Naive B cell (primary cell): ENCODE results near the gene RABL2A. TPM values are rescaled to one million over a fixed set of nuclear protein-coding genes. Genes with fewer than 3 reads are reported as not detected.
A peak's percentile ranks its signal among the peaks of the same experiment; 100 is the strongest.
"Not testable (repeated sequence)": the region's sequence is repeated elsewhere in the genome, so short reads cannot be mapped to it uniquely, and the experiment has no call there.

Source experiments
- ATAC-seq, 2 donors: fragments of 150-1000 bp; cut with Tn5 transposase; 2 replicates each; pipeline ENCODE4 v1.10.0; 2021; ENCODE audit warnings: low read depth in 2 of 2, mild to moderate bottlenecking in 2 of 2, moderate library complexity in 2 of 2
- DNase-seq: peaks from one replicate; pipeline ENCODE4 v3.0.0; 2022
- H3K27ac Mint-ChIP-seq, 6 donors: one replicate each; pipeline ENCODE4 v1.8.0; 2020 to 2022; ENCODE audit warnings: mild to moderate bottlenecking in 6 of 6, mixed read lengths in 6 of 6, moderate library complexity in 5 of 6, inconsistent platforms in 2 of 6
- H3K27me3 Mint-ChIP-seq, 3 donors: one replicate each; pipeline ENCODE4 v1.8.0; 2021 to 2022; ENCODE audit warnings: mixed read lengths in 3 of 3, mild to moderate bottlenecking in 1 of 3
- H3K36me3 Mint-ChIP-seq, 2 donors: one replicate each; pipeline ENCODE4 v1.8.0; 2020 to 2022; ENCODE audit warnings: mixed read lengths in 2 of 2, inconsistent platforms in 1 of 2, mild to moderate bottlenecking in 1 of 2
- H3K4me1 Mint-ChIP-seq, 3 donors: one replicate each; pipeline ENCODE4 v1.8.0; 2020 to 2022; ENCODE audit warnings: mixed read lengths in 3 of 3, inconsistent platforms in 1 of 3, mild to moderate bottlenecking in 1 of 3, moderate library complexity in 1 of 3
- H3K4me3 Mint-ChIP-seq, 8 donors: one replicate each; pipeline ENCODE4 v1.8.0; 2020 to 2022; ENCODE audit warnings: mild to moderate bottlenecking in 8 of 8, mixed read lengths in 8 of 8, moderate library complexity in 8 of 8, inconsistent platforms in 2 of 8
- H3K9me3 Mint-ChIP-seq, 7 donors: one replicate each; pipeline ENCODE4 v1.8.0; 2020 to 2022; ENCODE audit warnings: mixed read lengths in 7 of 7, mild to moderate bottlenecking in 5 of 7, inconsistent platforms in 2 of 7, moderate library complexity in 1 of 7
- polyA plus RNA-seq, 6 donors: library from polyadenylated mRNA; unstranded; fragments of 300-500 nt; fragmentation: Illumina TruSeq; gene quantifications; one replicate each; pipeline ENCODE4 v1.2.3, GENCODE V29; 2021; ENCODE audit warnings: low read depth in 6 of 6

RABL2A gene
- polyA plus RNA-seq, 6 donors from 2014 or later: 11.3 to 19.7 (median 16.6) TPM

- DNase-seq, H3K4me3 Mint-ChIP-seq, ATAC-seq, H3K36me3 Mint-ChIP-seq, H3K27me3 Mint-ChIP-seq, H3K9me3 Mint-ChIP-seq, H3K4me1 Mint-ChIP-seq, H3K27ac Mint-ChIP-seq: not testable (repeated sequence)
Observed at GRCh38 chr2:113638084-113638483, 11.0 kb downstream of the RABL2A start.

DNA sequence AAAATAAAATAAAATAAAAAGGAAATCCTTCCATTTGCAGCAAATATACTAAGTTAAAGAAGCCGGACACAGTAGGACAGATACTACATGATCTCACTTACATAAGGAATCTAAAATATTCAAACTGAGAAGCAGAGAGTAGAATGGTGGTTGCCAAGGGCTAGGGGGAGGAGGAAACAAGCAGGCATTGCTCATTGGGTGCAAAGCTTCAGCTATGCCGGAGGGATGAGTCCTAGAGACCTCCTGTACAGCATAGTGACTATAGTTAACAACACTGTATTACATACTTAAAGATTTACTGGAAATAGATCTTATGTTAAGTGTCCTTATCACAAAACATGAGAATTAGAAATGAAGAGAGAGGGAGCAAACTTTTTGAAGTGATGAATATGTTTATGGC lies 19.2 kb downstream of the RABL2A start:
- not testable (repeated sequence) for H3K36me3 Mint-ChIP-seq, H3K4me3 Mint-ChIP-seq, DNase-seq, ATAC-seq, H3K27me3 Mint-ChIP-seq, H3K9me3 Mint-ChIP-seq, H3K4me1 Mint-ChIP-seq, H3K27ac Mint-ChIP-seq

GRCh38 chr2:113650834-113651815 lies 24.1 kb downstream of the RABL2A start:
- not testable (repeated sequence) for H3K9me3 Mint-ChIP-seq, H3K4me1 Mint-ChIP-seq, DNase-seq, H3K27me3 Mint-ChIP-seq, ATAC-seq, H3K27ac Mint-ChIP-seq, H3K36me3 Mint-ChIP-seq, H3K4me3 Mint-ChIP-seq

- H3K9me3 Mint-ChIP-seq, H3K36me3 Mint-ChIP-seq, DNase-seq, H3K27me3 Mint-ChIP-seq, ATAC-seq, H3K27ac Mint-ChIP-seq, H3K4me3 Mint-ChIP-seq: not testable (repeated sequence)
- peaks cover 0 to 10% (median 5%) of the 10 kb centered on the region in 3 donors for H3K4me1 Mint-ChIP-seq
Observed at GRCh38 chr2:113652599-113652998, 25.5 kb downstream of the RABL2A start.

DNA sequence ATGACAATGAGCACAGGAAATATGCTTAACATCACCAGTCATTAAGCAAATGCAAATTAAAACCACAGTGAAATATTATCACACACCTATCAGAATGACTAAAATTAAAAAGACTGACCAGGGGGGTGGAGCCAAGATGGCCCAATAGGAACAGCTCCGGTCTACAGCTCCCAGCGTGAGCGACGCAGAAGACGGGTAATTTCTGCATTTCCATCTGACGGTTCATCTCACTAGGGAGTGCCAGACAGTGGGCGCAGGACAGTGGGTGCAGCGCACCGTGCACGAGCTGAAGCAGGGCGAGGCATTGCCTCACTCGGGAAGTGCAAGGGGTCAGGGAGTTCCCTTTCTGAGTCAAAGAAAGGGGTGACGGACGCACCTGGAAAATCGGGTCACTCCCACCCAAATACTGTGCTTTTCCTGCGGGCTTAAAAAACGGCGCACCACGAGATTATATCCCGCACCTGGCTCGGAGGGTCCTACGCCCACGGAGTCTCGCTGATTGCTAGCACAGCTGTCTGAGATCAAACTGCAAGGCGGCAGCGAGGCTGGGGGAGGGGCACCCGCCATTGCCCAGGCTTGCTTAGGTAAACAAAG lies 29.1 kb downstream of the RABL2A start:
- DNase-seq, H3K36me3 Mint-ChIP-seq, H3K27me3 Mint-ChIP-seq, H3K9me3 Mint-ChIP-seq: not testable (repeated sequence)
- ATAC-seq: peak; percentile 45 to 60
- Mint-ChIP-seq H3K27ac (peak overlapping the region in 1 of 6 donors; percentile 21), H3K4me1 (peaks cover 0 to 10% (median 5%) of the 10 kb centered on the region in 3 donors), H3K4me3 (peak overlapping the region in 2 of 8 donors; percentile 32)

GRCh38 chr2:113657735-113658134 lies 30.7 kb downstream of the RABL2A start:
- H3K27me3 Mint-ChIP-seq, H3K4me3 Mint-ChIP-seq, H3K27ac Mint-ChIP-seq, H3K9me3 Mint-ChIP-seq, ATAC-seq, H3K36me3 Mint-ChIP-seq, DNase-seq: not testable (repeated sequence)
- peaks cover 0 to 10% (median 5%) of the 10 kb centered on the region in 3 donors for H3K4me1 Mint-ChIP-seq

DNA sequence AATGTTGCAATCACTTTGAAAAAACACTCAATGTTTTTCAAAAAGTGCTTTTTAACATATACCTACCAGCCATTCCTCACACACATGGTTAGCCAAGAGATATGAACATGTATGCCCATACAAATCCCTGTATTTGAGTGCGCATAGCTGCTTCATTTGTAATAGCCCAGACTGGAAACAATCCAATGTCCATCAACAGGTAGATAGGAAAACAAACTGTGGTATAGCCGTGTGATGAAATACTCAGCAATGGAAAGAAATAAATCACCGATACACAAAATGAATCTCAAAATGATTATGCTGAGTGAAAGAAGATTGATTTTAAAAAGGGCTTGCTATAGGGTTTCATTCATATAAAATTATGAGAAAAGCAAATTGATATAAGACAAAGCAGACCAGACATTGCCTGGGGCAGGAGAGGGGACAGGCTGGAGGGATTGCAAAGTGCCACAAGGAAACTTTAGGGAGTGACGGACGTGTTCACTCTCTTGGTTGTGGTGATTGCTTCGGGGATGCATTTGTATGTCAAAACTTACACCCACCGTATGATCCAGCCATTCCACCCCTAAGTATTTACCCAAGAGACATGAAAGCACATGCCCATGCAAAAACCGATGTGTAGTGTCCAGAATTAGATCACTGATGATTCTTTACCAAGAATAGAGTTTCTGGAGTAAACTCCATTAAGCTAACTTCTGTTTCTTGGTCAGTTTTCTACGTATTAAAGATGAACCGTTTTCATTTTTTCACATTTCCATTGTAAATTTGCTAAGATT lies 36.4 kb downstream of the RABL2A start:
- not testable (repeated sequence) for H3K36me3 Mint-ChIP-seq, H3K4me1 Mint-ChIP-seq, H3K4me3 Mint-ChIP-seq, H3K27ac Mint-ChIP-seq, ATAC-seq, H3K27me3 Mint-ChIP-seq, H3K9me3 Mint-ChIP-seq, DNase-seq

GRCh38 chr2:113664761-113665533 lies 37.9 kb downstream of the RABL2A start:
- H3K4me3 Mint-ChIP-seq, H3K27ac Mint-ChIP-seq, DNase-seq, H3K9me3 Mint-ChIP-seq, H3K4me1 Mint-ChIP-seq, H3K27me3 Mint-ChIP-seq, H3K36me3 Mint-ChIP-seq, ATAC-seq: not testable (repeated sequence)

- H3K4me1 Mint-ChIP-seq, H3K27me3 Mint-ChIP-seq, ATAC-seq, H3K9me3 Mint-ChIP-seq, H3K4me3 Mint-ChIP-seq, DNase-seq, H3K27ac Mint-ChIP-seq, H3K36me3 Mint-ChIP-seq: not testable (repeated sequence)
Observed at GRCh38 chr2:113669013-113669412, 41.9 kb downstream of the RABL2A start.

DNA sequence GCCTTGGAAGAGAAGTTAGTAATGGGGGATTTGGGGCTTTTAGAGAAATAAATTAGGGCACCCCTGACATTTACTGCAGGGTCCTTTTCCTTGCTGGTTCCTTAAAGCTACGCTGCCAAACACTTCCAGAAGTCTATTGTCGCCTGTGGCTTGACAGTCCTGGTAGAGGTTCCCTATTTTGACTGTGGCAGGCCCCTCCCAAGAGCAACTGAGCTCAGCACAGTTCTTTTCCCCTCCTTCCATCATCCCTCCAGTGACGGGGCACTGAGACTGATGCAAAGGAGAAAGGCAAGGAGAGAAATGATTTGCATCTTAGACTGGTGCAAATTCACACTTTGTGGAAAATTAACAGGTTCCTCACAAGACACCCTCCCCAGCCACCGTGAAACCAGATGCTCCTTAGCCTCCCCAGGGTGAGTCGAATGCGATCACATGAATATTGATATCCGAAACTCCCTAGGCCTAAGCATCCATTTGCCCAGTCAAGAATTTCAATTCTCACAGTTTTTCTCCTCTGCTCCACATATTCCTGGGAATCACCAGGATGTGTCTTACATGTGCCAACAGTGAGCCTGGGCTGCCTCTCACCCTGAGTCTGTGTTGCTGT lies 45.4 kb downstream of the RABL2A start:
- ATAC-seq (no peak), DNase-seq (no peak)
- H3K36me3 Mint-ChIP-seq: no peaks in the 10 kb centered on the region
- peaks cover 0 to 4% (median 0%) of the 10 kb centered on the region in 7 donors for H3K9me3 Mint-ChIP-seq
- no peaks in the 10 kb centered on the region for H3K4me1 Mint-ChIP-seq
- H3K27me3 Mint-ChIP-seq: peaks cover 0 to 4% (median 3%) of the 10 kb centered on the region in 3 donors
- H3K4me3 Mint-ChIP-seq: peak overlapping the region in 1 of 8 donors; percentile 4
- H3K27ac Mint-ChIP-seq: peak overlapping the region in 1 of 6 donors; percentile 3

DNA sequence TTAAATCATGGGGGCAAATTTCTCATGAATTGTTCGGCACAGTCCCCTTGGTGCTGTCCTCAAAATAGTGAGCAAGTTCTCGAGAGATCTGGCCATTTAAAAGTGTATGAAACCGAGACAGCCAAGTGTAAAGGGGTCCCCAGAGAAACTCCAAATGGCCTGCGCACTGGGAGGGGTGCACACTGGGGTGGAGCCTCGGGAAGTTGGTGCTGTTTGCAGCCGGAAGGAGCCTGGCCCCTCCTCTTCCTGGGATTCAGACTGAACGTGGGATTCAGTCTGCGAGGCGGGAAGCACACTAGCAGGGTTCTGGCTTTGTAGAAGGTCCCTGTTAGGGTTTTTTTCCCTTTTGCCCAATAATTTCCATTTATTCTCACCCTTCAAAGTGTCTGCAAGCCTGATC lies 48.8 kb downstream of the RABL2A start:
- H3K4me1 Mint-ChIP-seq: no peaks in the 10 kb centered on the region
- no peak overlapping the region for H3K4me3 Mint-ChIP-seq
- DNase-seq: no peak
- H3K36me3 Mint-ChIP-seq: no peaks in the 10 kb centered on the region
- ATAC-seq: no peak
- no peak overlapping the region for H3K27ac Mint-ChIP-seq
- peaks cover 0 to 13% (median 5%) of the 10 kb centered on the region in 3 donors for H3K27me3 Mint-ChIP-seq
- peaks cover 0 to 4% (median 0%) of the 10 kb centered on the region in 7 donors for H3K9me3 Mint-ChIP-seq

DNA sequence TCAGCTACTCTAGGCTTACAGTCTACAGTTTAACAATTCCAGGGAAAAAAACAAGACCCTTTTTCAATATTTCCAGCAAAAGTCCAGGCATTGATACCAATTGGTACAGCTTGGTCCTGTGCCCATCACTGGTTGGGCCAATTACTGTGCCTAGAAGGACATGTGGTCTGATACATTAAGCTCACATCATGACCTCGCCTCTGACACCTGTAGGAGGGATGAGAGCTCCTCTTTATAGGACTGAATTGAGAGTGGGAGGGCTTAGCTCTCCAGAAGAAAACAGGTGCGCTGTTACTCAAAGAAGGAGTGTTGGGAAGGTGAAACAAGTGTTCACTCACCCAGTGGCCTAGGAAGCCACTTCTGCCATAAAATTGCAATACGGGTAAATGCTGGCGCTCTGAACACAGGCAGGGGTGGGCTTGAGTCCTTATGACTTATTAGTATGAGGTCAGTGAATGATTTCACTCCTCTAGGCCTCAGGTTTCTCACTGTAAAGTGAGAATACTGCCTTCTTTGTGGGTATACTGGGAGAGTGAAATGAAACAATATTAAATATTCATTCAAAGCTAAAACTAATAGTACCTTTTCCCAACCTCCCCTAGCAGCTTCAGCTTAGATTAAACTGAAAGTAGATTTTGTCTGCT lies 49.7 kb downstream of the RABL2A start:
- no peak overlapping the region for H3K27ac Mint-ChIP-seq
- H3K36me3 Mint-ChIP-seq: no peaks in the 10 kb centered on the region
- H3K4me3 Mint-ChIP-seq: no peak overlapping the region
- peaks cover 0 to 13% (median 5%) of the 10 kb centered on the region in 3 donors for H3K27me3 Mint-ChIP-seq
- H3K9me3 Mint-ChIP-seq: peaks cover 0 to 4% (median 0%) of the 10 kb centered on the region in 7 donors
- no peak for DNase-seq
- no peaks in the 10 kb centered on the region for H3K4me1 Mint-ChIP-seq
- ATAC-seq: no peak
